ENCODE measurements around the gene MICU1.
A peak's percentile ranks its signal among the peaks of the same experiment; 100 is the strongest.
"Not testable (repeated sequence)": the region's sequence is repeated elsewhere in the genome, so short reads cannot be mapped to it uniquely, and the experiment has no call there.

Gene MICU1

GRCh38 chr10:72379776-72380175, 246.1 kb downstream of the MICU1 start:
- DNase-seq = no peak

DNA sequence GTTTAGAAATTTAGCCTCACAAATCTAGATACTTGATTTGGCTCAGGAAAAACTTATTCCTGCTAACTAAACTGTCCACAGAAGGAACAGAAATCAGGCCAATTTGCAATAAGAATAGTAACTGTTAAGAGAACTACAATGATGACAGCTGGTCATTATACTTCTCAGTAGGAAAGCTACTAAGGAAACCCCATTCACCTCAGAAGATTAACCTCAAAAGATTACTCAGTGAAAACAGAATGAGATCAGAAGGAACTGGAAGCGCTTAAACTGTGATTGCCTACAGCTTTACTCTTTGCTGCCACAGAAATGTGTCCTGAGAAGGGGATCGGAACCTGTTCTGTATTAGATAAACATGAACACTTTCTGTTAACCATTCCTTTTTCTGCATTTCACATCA, 246.8 kb downstream of the MICU1 start:
- DNase-seq = no peak

GRCh38 chr10:72375585-72375984, 250.3 kb downstream of the MICU1 start:
- DNase-seq = no peak

DNA sequence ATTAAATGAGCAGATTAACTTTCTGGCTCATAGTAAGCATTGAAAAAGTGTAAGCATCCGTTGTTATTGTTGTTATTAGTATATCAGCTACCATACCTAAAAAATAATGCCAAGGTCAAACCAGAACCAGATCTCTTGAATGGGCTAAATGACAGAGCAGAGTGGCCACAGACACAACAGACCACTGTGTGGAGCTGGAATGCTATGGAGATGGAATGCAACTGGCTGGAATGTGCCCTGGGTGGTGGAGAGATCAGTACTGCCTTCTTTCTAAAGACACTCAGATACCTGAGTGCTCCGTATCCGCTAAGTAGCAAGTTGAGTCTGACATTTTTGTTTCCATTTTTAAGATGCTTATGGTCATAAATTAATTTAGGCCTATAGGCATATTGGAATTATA, 250.7 kb downstream of the MICU1 start:
- no peak for DNase-seq

DNA sequence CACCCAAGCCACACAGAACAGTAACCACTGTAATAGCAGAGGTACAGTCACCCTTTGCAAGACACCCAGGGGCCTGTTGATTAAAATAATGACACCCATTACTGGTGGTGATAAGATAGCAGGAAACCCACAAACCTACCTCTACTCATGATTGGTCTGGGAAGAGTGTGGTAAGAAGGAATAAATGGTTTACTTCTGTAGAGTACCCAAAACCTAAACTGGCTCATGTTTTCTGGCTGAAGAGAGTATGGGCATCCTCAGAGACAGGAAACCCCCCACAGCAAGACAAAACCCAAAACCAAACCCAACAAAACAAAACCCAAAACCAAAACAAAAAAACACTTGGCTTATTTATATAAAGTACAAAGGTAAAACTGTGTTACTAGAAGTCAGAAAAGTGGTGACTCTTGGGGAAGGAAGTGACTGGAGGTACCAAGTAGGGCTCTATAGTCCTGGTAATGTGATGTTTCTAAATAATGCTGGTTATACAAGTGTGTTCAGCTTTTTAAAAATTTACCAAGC, 255.6 kb downstream of the MICU1 start:
- no peak for DNase-seq

GRCh38 chr10:72367301-72367960, 258.4 kb downstream of the MICU1 start:
- no peak for DNase-seq

- no peak for DNase-seq
These were observed 260.6 kb downstream of the MICU1 start for GRCh38 chr10:72365106-72365895.

DNA sequence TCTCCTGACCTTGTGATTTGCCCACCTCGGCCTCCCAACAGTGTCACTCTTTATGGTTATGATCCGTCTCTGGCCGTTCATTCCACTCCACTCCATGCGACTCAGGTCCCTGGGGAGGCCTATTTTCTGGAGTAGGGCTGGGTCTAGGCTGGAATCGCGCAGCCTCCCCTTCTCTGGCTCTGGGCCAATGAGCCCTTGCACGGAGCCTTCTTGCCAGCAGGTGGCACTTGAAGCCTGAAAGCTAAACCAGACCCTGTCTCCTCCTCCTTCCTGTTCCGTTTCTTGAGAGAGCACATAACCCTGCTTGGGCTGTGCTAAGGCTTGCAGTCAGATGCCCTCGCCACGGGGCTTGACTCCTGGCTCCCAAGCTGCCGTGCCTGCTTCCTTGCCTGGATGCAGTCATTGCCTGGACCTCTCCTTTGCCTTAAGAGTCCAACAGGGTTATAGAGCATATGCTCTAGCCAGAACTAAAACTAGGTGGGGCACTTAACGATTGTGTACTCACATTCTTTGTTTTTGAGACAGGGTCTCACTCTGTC, 261.6 kb downstream of the MICU1 start:
- peak; percentile 63 for DNase-seq

- no peak for DNase-seq
These were observed 268.9 kb downstream of the MICU1 start for GRCh38 chr10:72356987-72357386.

DNA sequence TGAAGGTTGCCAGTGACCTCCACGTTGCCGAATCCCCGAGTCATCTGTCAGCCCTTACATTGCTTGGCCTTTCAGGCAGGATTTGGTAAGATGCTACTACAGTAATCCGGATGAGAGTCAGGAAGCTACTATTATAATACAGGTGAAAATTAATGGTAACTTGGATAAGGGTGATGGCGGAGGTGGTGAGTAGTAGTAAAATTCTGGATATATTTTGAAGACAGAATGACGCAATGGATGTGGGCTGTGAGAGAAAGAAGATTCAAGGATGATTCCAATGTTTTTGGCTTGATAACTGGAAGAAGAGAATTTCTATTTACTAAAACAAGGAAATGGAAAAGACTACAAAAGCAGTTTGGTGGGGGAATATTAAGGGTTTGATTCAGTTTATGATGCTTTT, 269.8 kb downstream of the MICU1 start:
- no peak for DNase-seq

GRCh38 chr10:72355214-72355555, 270.7 kb downstream of the MICU1 start:
- DNase-seq = no peak

DNA sequence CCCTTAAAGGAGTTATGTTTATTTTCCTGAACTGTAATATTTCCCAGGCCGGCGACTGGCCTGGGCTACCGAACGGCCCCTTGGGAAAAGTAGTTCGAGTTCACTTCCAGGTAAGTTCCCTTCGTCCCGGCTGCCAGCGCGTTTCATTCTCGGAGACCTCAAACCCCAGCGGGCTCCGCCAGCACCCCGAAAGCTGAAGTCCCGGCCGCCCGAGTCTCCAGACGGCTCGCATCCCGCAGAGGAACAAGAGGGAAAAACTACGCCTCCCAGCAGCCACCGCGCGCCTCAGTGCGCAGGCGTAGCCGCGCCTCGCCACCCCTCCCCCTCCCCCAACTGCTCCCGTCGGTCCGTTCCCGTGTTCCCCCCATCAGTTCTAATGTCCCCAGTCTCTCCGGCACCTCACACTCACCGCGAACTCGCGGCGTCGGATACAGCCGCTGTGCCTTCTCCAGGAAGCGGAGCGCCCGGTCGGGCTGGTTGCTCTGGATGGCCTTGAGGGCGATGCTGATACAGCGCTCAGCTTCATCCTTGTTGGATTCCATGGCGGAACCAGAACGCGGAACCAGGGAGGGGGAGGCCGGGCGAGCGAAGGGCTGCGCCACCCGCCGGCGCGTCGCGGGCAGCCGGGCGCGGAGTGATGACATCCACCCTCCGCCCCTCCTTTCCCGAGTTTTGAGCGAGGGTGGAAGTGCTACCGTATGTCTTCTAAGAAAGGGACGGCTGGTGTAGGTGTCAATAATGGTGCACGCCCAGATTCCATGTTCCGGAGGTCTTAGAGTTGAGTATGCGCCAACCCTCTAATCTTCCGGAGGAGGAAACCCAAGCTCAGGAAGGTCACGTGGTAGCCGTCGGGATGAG, 271.3 kb downstream of the MICU1 start, which contains the start of gene DNAJB12:
Gene DNAJB12, minus strand, starts transcription at position 564 of the 858 bp plus-strand sequence. Its CDS starts 22 bp downstream, at position 542.
- peak; percentile 65 for DNase-seq

GRCh38 chr10:72353965-72354355, 271.9 kb downstream of the MICU1 start:
- no peak for DNase-seq

- DNase-seq = no peak
These were observed 272.6 kb downstream of the MICU1 start for GRCh38 chr10:72353028-72353964.

GRCh38 chr10:72351479-72351878, 274.4 kb downstream of the MICU1 start:
- DNase-seq = no peak

DNA sequence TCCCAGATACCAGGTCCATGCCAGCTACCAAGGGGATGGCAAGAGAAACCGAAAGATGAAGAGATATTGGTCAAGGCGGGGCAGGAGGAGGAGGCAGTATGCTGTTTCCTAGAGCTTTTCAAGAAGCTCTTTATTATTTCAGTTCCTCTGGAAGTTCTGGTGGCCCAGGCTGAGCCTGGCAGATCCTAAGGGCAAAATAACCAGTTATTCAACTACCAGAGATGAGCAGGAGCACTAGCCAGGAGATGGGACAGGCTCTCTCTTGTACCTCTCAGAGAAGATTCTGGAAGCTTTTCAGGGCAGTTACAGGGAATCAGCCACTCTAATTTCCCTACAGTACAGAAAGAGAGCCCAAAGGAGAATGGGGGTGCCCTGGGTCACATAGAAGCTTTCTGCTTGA, 276.4 kb downstream of the MICU1 start:
- no peak for DNase-seq

DNA sequence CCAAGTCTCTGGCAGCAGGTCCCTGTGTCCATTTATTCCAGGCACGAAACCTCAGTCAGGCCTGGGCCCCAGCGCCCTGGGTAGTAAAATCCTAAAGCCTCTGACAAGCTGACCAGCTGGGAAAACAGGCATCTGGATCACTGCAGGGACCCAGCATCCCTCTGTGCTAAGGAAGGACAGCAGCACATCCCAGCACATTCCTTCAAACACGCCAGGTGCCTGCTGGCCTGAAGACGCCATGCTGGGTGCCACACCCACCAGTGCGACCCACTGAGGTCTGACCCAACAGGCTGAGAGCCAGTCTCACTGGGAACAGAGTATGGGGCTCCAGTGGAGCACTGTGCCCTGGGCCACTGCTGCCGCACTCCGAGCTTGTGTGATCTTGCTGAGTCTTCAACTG, 277.6 kb downstream of the MICU1 start:
- DNase-seq = no peak

- not testable (repeated sequence) for DNase-seq
These were observed 279.8 kb downstream of the MICU1 start for GRCh38 chr10:72346117-72346516.

GRCh38 chr10:72344932-72345331, 280.9 kb downstream of the MICU1 start:
- no peak for DNase-seq

- DNase-seq = no peak
These were observed 283.0 kb downstream of the MICU1 start for GRCh38 chr10:72342911-72343310.

DNA sequence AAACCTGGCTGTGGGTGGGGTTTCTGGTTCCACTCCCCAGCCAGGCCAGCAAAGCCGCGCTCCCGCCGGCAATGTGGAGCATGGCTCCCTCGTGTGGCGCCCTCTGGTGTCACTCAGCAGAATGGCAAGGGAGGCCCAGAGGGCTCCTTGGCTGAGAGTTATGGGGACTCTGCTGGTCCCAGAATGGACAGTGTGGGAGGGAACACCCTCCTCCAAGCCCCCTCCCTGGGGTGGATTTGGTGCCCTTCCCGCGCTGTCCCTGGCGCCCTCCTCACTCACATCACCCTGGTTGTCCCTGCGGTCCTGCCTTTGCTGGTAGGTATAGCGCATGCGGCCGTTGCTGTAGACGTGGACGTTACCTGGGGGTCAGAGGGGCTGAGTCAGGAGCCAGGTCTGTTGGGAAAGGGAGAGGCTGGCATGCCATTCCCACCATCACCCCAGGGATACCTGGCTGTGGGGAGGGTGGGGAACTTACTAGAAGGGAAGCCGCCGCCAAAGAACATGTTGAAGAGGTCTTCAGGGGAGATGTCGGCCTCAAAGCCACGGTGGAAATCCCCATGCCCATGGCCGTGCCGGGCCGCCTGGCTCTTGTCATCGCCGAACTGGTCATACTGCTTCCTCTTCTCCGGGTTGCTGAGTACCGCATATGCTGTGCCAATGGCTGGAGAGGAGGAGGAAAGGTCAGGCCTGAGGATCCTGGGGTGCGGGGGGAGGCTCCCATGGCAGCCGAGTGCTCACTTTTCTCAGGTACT, 285.2 kb downstream of the MICU1 start:
- DNase-seq = no peak

All from NCI-H2107 (cell line).